LNCaP clone FGC (cell line): ENCODE data around the gene GRAMD2A.
A peak's percentile ranks its signal among the peaks of the same experiment; 100 is the strongest.

ENCODE experiments used
- DNase-seq: peaks from one replicate; pipeline ENCODE4 v3.0.0-alpha.2; 2011; ENCODE audit warnings: low read depth
- H3K4me3 ChIP-seq: 2 replicates; pipeline ENCODE4 v1.5.1; 2011; ENCODE audit warnings: mild to moderate bottlenecking, low read depth, low read length, control low read depth
- TF ChIP-seq, protein P1 (sequence below): IDR thresholded peaks from 2 replicates; pipeline ENCODE4 v1.5.1; 2012; ENCODE audit warnings: mild to moderate bottlenecking; ENCODE audit not compliant: control insufficient read depth, insufficient read depth; ENCODE audit errors: extremely low read depth

GRAMD2A gene

GRCh38 chr15:72229947-72230196 is 32.3 kb upstream of the GRAMD2A start:
- no peak for DNase-seq
- peak overlapping the region; percentile 97 for H3K4me3 ChIP-seq
- TF ChIP-seq, protein P1, sequence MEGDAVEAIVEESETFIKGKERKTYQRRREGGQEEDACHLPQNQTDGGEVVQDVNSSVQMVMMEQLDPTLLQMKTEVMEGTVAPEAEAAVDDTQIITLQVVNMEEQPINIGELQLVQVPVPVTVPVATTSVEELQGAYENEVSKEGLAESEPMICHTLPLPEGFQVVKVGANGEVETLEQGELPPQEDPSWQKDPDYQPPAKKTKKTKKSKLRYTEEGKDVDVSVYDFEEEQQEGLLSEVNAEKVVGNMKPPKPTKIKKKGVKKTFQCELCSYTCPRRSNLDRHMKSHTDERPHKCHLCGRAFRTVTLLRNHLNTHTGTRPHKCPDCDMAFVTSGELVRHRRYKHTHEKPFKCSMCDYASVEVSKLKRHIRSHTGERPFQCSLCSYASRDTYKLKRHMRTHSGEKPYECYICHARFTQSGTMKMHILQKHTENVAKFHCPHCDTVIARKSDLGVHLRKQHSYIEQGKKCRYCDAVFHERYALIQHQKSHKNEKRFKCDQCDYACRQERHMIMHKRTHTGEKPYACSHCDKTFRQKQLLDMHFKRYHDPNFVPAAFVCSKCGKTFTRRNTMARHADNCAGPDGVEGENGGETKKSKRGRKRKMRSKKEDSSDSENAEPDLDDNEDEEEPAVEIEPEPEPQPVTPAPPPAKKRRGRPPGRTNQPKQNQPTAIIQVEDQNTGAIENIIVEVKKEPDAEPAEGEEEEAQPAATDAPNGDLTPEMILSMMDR = no peak

DNA sequence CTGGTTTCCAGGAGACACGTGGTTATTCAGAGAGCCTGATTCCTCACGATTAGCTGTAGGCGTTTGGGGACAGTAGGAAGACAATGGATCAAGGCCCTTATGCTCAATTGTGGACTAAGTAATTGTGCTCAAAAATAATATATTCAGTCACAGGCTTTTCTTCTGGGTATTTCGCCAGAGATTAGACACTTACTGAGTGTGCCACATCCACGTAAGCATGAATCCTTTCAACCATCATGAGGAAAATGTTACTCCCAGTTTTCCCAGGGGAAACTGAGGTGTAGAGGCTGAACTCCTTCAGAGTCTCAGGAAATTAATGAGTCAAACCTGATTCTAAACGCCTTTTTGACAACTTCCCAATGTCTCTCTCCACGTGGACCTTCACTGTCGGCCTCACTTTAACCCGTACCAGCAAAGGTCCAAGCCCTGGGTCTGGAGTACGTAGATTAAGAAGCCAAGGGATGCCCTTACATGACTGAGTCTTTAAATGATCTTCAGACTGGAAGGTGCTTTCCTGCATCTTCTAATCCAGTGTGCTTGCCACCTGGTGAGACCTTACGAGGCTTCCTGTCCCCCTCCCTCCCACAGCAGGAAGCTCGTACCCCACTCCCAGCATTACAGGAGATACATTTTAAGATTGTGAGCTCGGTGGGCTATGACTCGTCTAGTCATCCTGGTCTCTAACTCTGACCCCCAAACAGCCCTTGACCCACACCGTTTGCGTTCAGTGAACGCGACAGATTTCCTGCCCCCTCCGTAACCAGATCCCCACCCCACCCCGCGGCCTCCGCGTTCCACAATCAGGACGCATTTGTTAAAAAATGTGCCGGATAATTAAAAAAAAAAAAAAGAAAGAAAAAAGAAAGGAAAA is 31.7 kb upstream of the GRAMD2A start:
- peak; percentile 76 for DNase-seq
- TF ChIP-seq, protein P1 = no peak
- peak overlapping the region; percentile 97 for H3K4me3 ChIP-seq

- no peak for DNase-seq
- peak overlapping the region; percentile 97 for H3K4me3 ChIP-seq
- TF ChIP-seq, protein P1 = no peak
Observed at GRCh38 chr15:72227720-72228119, 30.1 kb upstream of the GRAMD2A start.

DNA sequence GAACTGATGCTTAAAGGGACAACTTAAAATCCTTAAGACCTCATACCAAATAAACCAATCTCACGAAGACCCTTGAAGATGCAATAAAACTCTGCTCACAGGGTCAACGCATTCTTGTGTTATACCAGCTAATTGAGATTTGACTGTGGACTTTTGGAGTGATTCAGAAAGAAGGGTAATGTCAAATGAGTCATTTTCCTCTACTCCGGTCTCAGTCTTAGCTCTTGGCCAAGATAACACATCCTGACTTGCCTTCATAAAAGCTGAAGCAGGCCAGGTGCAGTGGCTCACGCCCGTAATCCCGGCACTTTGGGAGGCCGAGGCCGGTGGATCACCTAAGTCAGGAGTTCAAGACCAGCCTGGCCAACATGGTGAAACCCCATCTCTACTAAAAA is 29.6 kb upstream of the GRAMD2A start:
- TF ChIP-seq, protein P1 = no peak
- no peak for DNase-seq
- H3K4me3 ChIP-seq = peak overlapping the region; percentile 97

DNA sequence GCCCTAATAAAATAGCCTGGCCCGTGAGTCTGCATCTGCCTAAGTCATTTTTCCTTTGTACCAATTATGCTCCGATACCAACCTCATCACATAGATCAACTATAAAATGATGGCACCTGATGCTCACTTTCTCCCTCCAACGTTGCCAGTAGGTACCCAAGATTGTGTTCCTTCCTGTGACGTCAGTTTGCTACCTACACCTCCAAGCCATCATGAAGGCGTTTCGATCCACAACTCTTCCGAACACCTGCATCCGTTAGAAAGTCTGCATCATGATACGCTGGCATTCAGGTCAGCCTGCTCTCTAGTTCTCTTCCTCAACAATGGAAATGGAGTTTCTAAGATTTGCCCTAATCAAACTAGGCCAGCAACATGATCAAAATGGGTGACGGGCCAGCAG is 25.7 kb upstream of the GRAMD2A start:
- no peak for DNase-seq
- H3K4me3 ChIP-seq = no peak overlapping the region
- TF ChIP-seq, protein P1 = no peak

GRCh38 chr15:72222393-72222792 is 24.8 kb upstream of the GRAMD2A start:
- DNase-seq = peak; percentile 51
- TF ChIP-seq, protein P1 = no peak
- no peak overlapping the region for H3K4me3 ChIP-seq

GRCh38 chr15:72220687-72221086 is 23.1 kb upstream of the GRAMD2A start:
- DNase-seq = no peak
- TF ChIP-seq, protein P1 = no peak
- no peak overlapping the region for H3K4me3 ChIP-seq
